Tibial nerve (tissue), 4 donors: ENCODE results near the gene TRIM37. TPM values are rescaled to one million over a fixed set of nuclear protein-coding genes. Genes with fewer than 3 reads are reported as not detected.

Experiments used
- DNase-seq, 2 donors: peaks; one replicate each; pipeline ENCODE4 v3.0.0-alpha.2; 2019; ENCODE audit warnings: low spot score in 2 of 2
- H3K27ac ChIP-seq, 4 donors: fragments of 200-600 bp; sonication (generic) in 3 of 4; one replicate each; pipeline ENCODE4 v1.5.1; 2017 to 2019; ENCODE audit warnings: mild to moderate bottlenecking in 1 of 4
- H3K27me3 ChIP-seq, 2 donors: fragments of 200-600 bp; sonication (generic) in 1 of 2; one replicate each; pipeline versions ENCODE4 v1.5.1 to v1.6.0; 2017 to 2019
- H3K36me3 ChIP-seq, 3 donors: fragments of 200-600 bp; sonication (generic); one replicate each; pipeline ENCODE4 v1.5.1; 2018 to 2019
- H3K4me1 ChIP-seq, 4 donors: fragments of 200-600 bp; sonication (generic) in 3 of 4; one replicate each; pipeline ENCODE4 v1.5.1; 2017 to 2019
- H3K4me3 ChIP-seq, 4 donors: fragments of 200-600 bp; sonication (generic) in 3 of 4; one replicate each; pipeline ENCODE4 v1.5.1; 2017 to 2019; ENCODE audit warnings: mild to moderate bottlenecking in 1 of 4, moderate library complexity in 1 of 4
- H3K9me3 ChIP-seq, 4 donors: fragments of 200-600 bp; sonication (generic) in 3 of 4; one replicate each; pipeline ENCODE4 v1.5.1; 2017 to 2019
- CTCF ChIP-seq, 5 experiments: fragments of 200-600 bp in 3 of 5; fragments of 450-650 bp in 2 of 5; sonication (generic) in 3 of 5; IDR thresholded peaks; one replicate each; pipeline ENCODE4 v1.5.1; 2016 to 2019; ENCODE audit warnings: antibody characterized with exemption in 5 of 5, mild to moderate bottlenecking in 3 of 5, moderate library complexity in 2 of 5
- EP300 ChIP-seq, 2 donors: sonication (generic); formaldehyde crosslinking; IDR thresholded peaks; one replicate each; pipeline ENCODE4 v1.6.1; 2017; ENCODE audit warnings: antibody characterized with exemption in 2 of 2, mild to moderate bottlenecking in 1 of 2
- POLR2A ChIP-seq, 2 donors: fragments of 450-650 bp; IDR thresholded peaks; one replicate each; pipeline ENCODE4 v1.6.1; 2017; ENCODE audit warnings: antibody characterized with exemption in 2 of 2, mild to moderate bottlenecking in 2 of 2, moderate library complexity in 2 of 2
- WGBS, 2 donors: methylation state at CpG; one replicate each; pipeline ENCODE4 v1.1.5; 2018; 5-methylcytosine and 5-hydroxymethylcytosine counted together
- total RNA-seq, 4 donors: library from RNA; depleted of rRNA; stranded (reverse); fragments of >200 nt; gene quantifications; one replicate each; pipeline ENCODE4 v1.1.0, GENCODE V29; 2016

The TRIM37 gene
- total RNA-seq, 4 donors from 2014 or later = 18.2 to 25.8 (median 21.7) TPM

DNA sequence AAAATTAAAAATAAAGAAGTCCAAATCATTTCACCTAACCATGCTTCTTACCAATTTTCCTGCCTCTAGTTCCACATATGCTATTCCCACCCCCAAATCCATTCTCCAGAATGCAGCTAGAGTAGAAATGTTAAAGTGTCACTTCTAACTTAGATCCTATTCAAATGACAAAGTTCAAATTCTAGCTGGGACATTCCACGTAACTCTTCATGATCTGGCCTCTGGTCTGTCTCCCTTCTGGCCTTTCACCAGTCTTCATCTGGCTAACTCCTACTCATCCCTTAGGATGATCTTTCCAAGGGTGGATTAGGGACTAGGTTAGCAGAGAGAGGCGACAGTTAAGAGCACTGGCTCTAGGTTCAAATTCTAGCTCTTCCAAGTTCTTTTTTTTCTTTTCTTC, 97.9 kb downstream of the TRIM37 start:
- peaks cover 0 to 4% (median 0%) of the 10 kb centered on the region in 4 donors for H3K4me1 ChIP-seq

GRCh38 chr17:59007995-59008394, 98.7 kb downstream of the TRIM37 start:
- 44 to 53% methylated on average over 2 of the region's 2 CpGs for WGBS, 2 donors

More for the DNA sequence above, 97.9 kb downstream of the TRIM37 start:
- no peak for DNase-seq
- H3K36me3 ChIP-seq = peaks cover 0 to 41% (median 0%) of the 10 kb centered on the region in 3 donors
- peak overlapping the region in 2 of 4 donors; percentile 20 to 33 for H3K27ac ChIP-seq
- TF ChIP-seq EP300 (IDR thresholded peaks at IDR 0.05) = no peak
- no peak for TF ChIP-seq CTCF (IDR thresholded peaks at IDR 0.05)
- TF ChIP-seq POLR2A (IDR thresholded peaks at IDR 0.05) = no peak
- H3K27me3 ChIP-seq = no peaks in the 10 kb centered on the region
- no peaks in the 10 kb centered on the region for H3K9me3 ChIP-seq
- no peak overlapping the region for H3K4me3 ChIP-seq
- 83 to 84% methylated on average over 2 of the region's 2 CpGs for WGBS, 2 donors

DNA sequence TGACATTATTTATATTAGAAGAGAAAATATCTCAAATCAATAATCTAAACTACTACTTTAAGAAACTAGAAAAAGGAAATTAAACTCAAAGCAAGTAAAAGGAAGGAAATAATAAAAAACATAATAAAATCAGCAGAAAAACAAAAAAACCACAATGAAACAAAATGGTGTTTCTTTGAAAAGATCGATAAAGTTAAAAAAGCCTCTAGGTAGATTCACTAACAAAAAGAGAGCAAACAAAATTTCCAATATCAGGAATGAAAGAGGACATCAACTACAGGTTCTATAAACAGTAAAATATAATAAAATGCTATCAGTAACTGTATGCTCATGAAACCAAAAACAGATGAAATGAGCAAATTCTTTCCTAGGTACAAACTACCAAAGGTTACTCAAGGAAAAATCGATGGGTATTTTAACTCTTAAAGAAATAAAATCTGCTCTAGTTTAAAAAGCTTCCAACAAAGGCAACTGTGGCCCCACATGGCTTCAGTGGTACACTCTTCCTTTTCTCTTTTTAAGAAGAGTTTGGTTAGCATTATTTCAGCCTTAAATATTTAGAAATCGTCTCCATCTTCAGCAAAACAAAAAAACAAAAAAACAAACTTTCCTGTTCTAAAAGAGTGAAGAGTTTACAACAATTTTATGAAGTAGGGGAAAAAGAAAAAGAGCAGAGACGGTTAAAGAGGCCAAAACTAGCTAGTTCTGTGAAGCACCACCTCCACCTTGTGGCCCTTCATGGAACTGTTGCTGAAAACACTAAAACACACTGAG, 102.2 kb downstream of the TRIM37 start:
- Histone ChIP-seq H3K27me3 (no peaks in the 10 kb centered on the region), H3K9me3 (no peaks in the 10 kb centered on the region), H3K27ac (no peak overlapping the region), H3K4me1 (peaks cover 0 to 23% (median 3%) of the 10 kb centered on the region in 4 donors), H3K36me3 (peaks cover 0 to 15% (median 0%) of the 10 kb centered on the region in 3 donors), H3K4me3 (no peak overlapping the region)
- 21 to 22% methylated on average over 4 of the region's 4 CpGs for WGBS, 2 donors
- TF ChIP-seq POLR2A (IDR thresholded peaks at IDR 0.05) = no peak
- peak; percentile 86 to 95 (median 90) for TF ChIP-seq CTCF (IDR thresholded peaks at IDR 0.05)
- DNase-seq = peak; percentile 66 to 88

More at GRCh38 chr17:59007995-59008394, 98.7 kb downstream of the TRIM37 start:
- Histone ChIP-seq H3K27me3 (no peaks in the 10 kb centered on the region), H3K4me1 (peaks cover 0 to 4% (median 0%) of the 10 kb centered on the region in 4 donors), H3K27ac (peak overlapping the region in 2 of 4 donors; percentile 20 to 51), H3K36me3 (peaks cover 0 to 34% (median 0%) of the 10 kb centered on the region in 3 donors), H3K9me3 (no peaks in the 10 kb centered on the region), H3K4me3 (no peak overlapping the region)
- no peak for DNase-seq
- TF ChIP-seq POLR2A (IDR thresholded peaks at IDR 0.05) (no peak), CTCF (IDR thresholded peaks at IDR 0.05) (no peak), EP300 (IDR thresholded peaks at IDR 0.05) (no peak)

- TF ChIP-seq CTCF (IDR thresholded peaks at IDR 0.05) = no peak
- no peak for TF ChIP-seq EP300 (IDR thresholded peaks at IDR 0.05)
- TF ChIP-seq POLR2A (IDR thresholded peaks at IDR 0.05) = no peak
- H3K27me3 ChIP-seq = no peaks in the 10 kb centered on the region
- no peaks in the 10 kb centered on the region for H3K9me3 ChIP-seq
- DNase-seq = no peak
- H3K4me3 ChIP-seq = no peak overlapping the region
- peaks cover 0 to 23% (median 3%) of the 10 kb centered on the region in 4 donors for H3K4me1 ChIP-seq
- H3K36me3 ChIP-seq = peaks cover 0 to 14% (median 0%) of the 10 kb centered on the region in 3 donors
- WGBS, 2 donors = 88 to 95% methylated on average over 1 of the region's 1 CpG
- H3K27ac ChIP-seq = no peak overlapping the region
Measured at GRCh38 chr17:59003860-59004259, 102.8 kb downstream of the TRIM37 start.

- H3K27me3 ChIP-seq = no peaks in the 10 kb centered on the region
- peaks cover 0 to 14% (median 0%) of the 10 kb centered on the region in 3 donors for H3K36me3 ChIP-seq
- TF ChIP-seq EP300 (IDR thresholded peaks at IDR 0.05) (no peak), POLR2A (IDR thresholded peaks at IDR 0.05) (no peak), CTCF (IDR thresholded peaks at IDR 0.05) (no peak)
- no peak overlapping the region for H3K4me3 ChIP-seq
- peak overlapping the region in 1 of 4 donors; percentile 10 for H3K27ac ChIP-seq
- peaks cover 0 to 25% (median 3%) of the 10 kb centered on the region in 4 donors for H3K4me1 ChIP-seq
- no peak for DNase-seq
- H3K9me3 ChIP-seq = no peaks in the 10 kb centered on the region
- WGBS, 2 donors = 98 to 100% methylated on average over 2 of the region's 2 CpGs
Measured at GRCh38 chr17:59002848-59003247, 103.8 kb downstream of the TRIM37 start.
